OCI-M1 (cell line): ENCODE measurements around the gene PMS2.
"Not testable (repeated sequence)": the region's sequence is repeated elsewhere in the genome, so short reads cannot be mapped to it uniquely, and the experiment has no call there.

Experiments used
- DNase-seq: peaks from one replicate; lab custom pipeline; 2025; lab: John Stamatoyannopoulos, UW

Gene PMS2

GRCh38 chr7:5924180-5924579, 84.7 kb downstream of the PMS2 start:
- DNase-seq = not testable (repeated sequence)
